Esophagus squamous epithelium (tissue), 5 donors: ENCODE measurements around the gene RPLP2. TPM values are rescaled to one million over a fixed set of nuclear protein-coding genes. Genes with fewer than 3 reads are reported as not detected.
A peak's percentile ranks its signal among the peaks of the same experiment; 100 is the strongest.

Experiments used
- DNase-seq: peaks from one replicate; lab custom pipeline; 2025; lab: John Stamatoyannopoulos, UW
- H3K27ac ChIP-seq, 4 donors: fragments of 200-600 bp; sonication (generic); one replicate each; pipeline ENCODE4 v1.5.1; 2016 to 2019; ENCODE audit warnings: mild to moderate bottlenecking in 1 of 4
- H3K27me3 ChIP-seq, 4 donors: fragments of 200-600 bp; sonication (generic); 1 replicate in 3 of 4; 2 replicates in 1 of 4; pipeline versions ENCODE4 v1.5.1 to v1.6.0; 2017 to 2021; ENCODE audit warnings: antibody characterized with exemption in 1 of 4
- H3K36me3 ChIP-seq, 3 donors: fragments of 200-600 bp; sonication (generic); one replicate each; pipeline ENCODE4 v1.5.1; 2016 to 2019
- H3K4me1 ChIP-seq, 3 donors: fragments of 200-600 bp; sonication (generic); one replicate each; pipeline ENCODE4 v1.5.1; 2017 to 2019
- H3K4me3 ChIP-seq, 4 donors: fragments of 200-600 bp; sonication (generic); 1 replicate in 3 of 4; 2 replicates in 1 of 4; pipeline ENCODE4 v1.5.1; 2016 to 2019; ENCODE audit warnings: mild to moderate bottlenecking in 2 of 4, moderate library complexity in 1 of 4
- H3K9me3 ChIP-seq, 3 donors: fragments of 200-600 bp; sonication (generic); one replicate each; pipeline ENCODE4 v1.5.1; 2016 to 2019
- CTCF ChIP-seq, 6 experiments: fragments of 450-650 bp in 4 of 6; fragments of 200-600 bp in 2 of 6; sonication (generic) in 2 of 6; IDR thresholded peaks; one replicate each; pipeline ENCODE4 v1.5.1; 2016 to 2019; ENCODE audit warnings: antibody characterized with exemption in 6 of 6, mild to moderate bottlenecking in 4 of 6, moderate library complexity in 4 of 6
- POLR2A ChIP-seq, 4 donors: fragments of 450-650 bp; IDR thresholded peaks; one replicate each; pipeline ENCODE4 v1.6.1; 2017; ENCODE audit warnings: antibody characterized with exemption in 4 of 4, mild to moderate bottlenecking in 4 of 4, moderate library complexity in 3 of 4
- WGBS, 2 donors: methylation state at CpG; one replicate each; pipeline ENCODE4 v1.1.5; 2018; 5-methylcytosine and 5-hydroxymethylcytosine counted together
- intact Hi-C: fragments of 100-400 bp; cut with DNase I; formaldehyde crosslinking; loops from one replicate; pipeline ENCODE4 v1.15.0; 2022
- total RNA-seq, 4 donors: library from RNA; depleted of rRNA; stranded (reverse); fragments of >200 nt; gene quantifications; one replicate each; pipeline ENCODE4 v1.1.0, GENCODE V29; 2016
- donor health status: DM: yes; HTN: yes; CAD: no.

RPLP2 gene
- total RNA-seq, 4 donors from 2014 or later: 232 to 871 (median 490) TPM

DNA sequence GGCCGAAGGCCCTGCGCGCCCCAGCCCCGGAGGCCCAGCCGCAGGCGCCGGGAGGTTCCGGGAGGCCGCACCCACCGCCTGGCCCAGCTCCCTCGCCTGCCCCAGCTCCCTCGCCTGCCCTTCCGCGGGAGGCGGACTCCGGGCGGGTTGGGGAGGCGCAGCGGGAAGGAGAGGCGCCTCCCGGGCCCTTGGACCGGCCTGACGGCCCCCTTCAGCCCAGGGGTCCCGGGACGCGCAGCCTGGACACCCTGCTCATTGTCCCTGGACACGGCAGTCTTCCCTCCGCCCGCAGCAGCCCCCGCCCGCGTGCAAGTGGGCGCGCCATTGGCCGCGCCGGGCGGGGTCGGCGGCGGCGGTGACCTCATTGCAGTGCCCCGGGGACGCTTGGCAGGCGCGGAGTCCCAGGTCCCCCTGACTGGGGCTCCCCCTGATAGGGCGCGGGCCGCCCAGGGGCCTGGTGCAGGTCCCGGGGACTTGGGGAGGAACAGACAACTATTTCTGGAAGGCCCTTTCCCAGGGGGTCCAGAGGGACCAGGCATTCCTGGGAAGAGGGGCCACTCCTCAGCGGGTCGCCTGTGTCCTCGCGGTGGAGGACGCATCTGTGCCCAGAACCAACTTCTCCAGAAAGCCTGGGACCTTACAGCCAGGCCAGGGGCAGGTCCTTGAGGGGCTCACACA, 23.5 kb downstream of the RPLP2 start:
- no peaks in the 10 kb centered on the region for H3K9me3 ChIP-seq
- WGBS, 2 donors: 0% methylated on average over 10 of the region's 55 CpGs; no CpG with 5 or more reads in 1 of the 2 donors
- H3K27me3 ChIP-seq: peaks cover 0 to 43% (median 7%) of the 10 kb centered on the region in 4 donors
- no peak for TF ChIP-seq CTCF (IDR thresholded peaks at IDR 0.05)
- TF ChIP-seq POLR2A (IDR thresholded peaks at IDR 0.05): peak in 2 of 4 donors; percentile 38 to 49
- peak overlapping the region; percentile 63 to 88 (median 73) for H3K4me3 ChIP-seq
- peak overlapping the region; percentile 86 to 94 (median 92) for H3K27ac ChIP-seq
- peaks cover 1 to 26% (median 12%) of the 10 kb centered on the region in 3 donors for H3K36me3 ChIP-seq
- H3K4me1 ChIP-seq: peaks cover 55 to 96% (median 58%) of the 10 kb centered on the region in 3 donors
- DNase-seq: no peak
- intact Hi-C loops: no loop called here

DNA sequence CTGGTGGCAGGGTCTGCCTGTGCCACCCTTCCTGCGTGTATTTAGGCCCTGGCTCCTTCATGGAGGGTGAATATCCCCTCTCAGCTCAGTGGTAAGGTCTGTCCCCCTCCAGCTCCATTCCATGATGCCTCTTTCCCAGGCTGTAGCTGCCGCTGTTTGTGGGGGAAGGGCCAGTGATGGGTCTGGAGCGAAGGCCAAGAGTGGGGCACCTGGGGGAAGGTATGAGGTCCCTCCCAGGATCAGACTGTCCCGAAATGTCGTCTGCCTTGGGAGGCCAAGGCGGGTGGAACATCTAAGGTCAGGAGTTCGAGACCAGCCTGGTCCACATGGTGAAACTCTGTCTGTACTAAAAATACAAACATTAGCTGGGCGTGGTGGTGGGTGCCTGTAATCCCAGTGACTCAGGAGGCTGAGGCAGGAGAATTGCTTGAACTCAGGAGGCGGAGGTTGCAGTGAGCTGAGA, 24.1 kb downstream of the RPLP2 start:
- Histone ChIP-seq H3K9me3 (no peaks in the 10 kb centered on the region), H3K27me3 (peaks cover 0 to 37% (median 7%) of the 10 kb centered on the region in 4 donors), H3K4me1 (peaks cover 53 to 96% (median 57%) of the 10 kb centered on the region in 3 donors), H3K36me3 (peaks cover 8 to 32% (median 12%) of the 10 kb centered on the region in 3 donors), H3K4me3 (peak overlapping the region; percentile 63 to 88 (median 73)), H3K27ac (peak overlapping the region; percentile 86 to 94 (median 92))
- WGBS, 2 donors: 23 to 46% methylated on average over 3 to 4 of the region's 9 CpGs
- intact Hi-C loops: no loop called here
- DNase-seq: no peak
- TF ChIP-seq CTCF (IDR thresholded peaks at IDR 0.05) (no peak), POLR2A (IDR thresholded peaks at IDR 0.05) (peak in 1 of 4 donors; percentile 7)

- no peak for DNase-seq
- WGBS, 2 donors: 17 to 31% methylated on average over 4 of the region's 31 CpGs
- H3K4me1 ChIP-seq: peaks cover 50 to 96% (median 57%) of the 10 kb centered on the region in 3 donors
Measured at GRCh38 chr11:834371-835316, 24.9 kb downstream of the RPLP2 start.

GRCh38 chr11:836274-836673, 26.5 kb downstream of the RPLP2 start:
- H3K27ac ChIP-seq: peak overlapping the region in 1 of 4 donors; percentile 52
- peaks cover 0 to 13% (median 0%) of the 10 kb centered on the region in 4 donors for H3K27me3 ChIP-seq
- DNase-seq: no peak
- H3K9me3 ChIP-seq: no peaks in the 10 kb centered on the region
- peaks cover 19 to 51% (median 24%) of the 10 kb centered on the region in 3 donors for H3K36me3 ChIP-seq
- intact Hi-C loops: no loop called here
- H3K4me3 ChIP-seq: no peak overlapping the region
- 94% methylated on average over 9 of the region's 14 CpGs; no CpG with 5 or more reads in 1 of the 2 donors for WGBS, 2 donors
- peaks cover 46 to 96% (median 46%) of the 10 kb centered on the region in 3 donors for H3K4me1 ChIP-seq
- no peak for TF ChIP-seq CTCF (IDR thresholded peaks at IDR 0.05)

More at GRCh38 chr11:834371-835316, 24.9 kb downstream of the RPLP2 start:
- H3K4me3 ChIP-seq: peak overlapping the region; percentile 3 to 88 (median 72)
- TF ChIP-seq POLR2A (IDR thresholded peaks at IDR 0.05) (peak in 2 of 4 donors; percentile 11 to 52), CTCF (IDR thresholded peaks at IDR 0.05) (peak in 1 of 6 experiments; percentile 9)
- H3K9me3 ChIP-seq: no peaks in the 10 kb centered on the region
- H3K36me3 ChIP-seq: peaks cover 14 to 40% (median 18%) of the 10 kb centered on the region in 3 donors
- H3K27ac ChIP-seq: peak overlapping the region; percentile 86 to 94 (median 92)
- intact Hi-C loops: no loop called here
- peaks cover 0 to 29% (median 6%) of the 10 kb centered on the region in 4 donors for H3K27me3 ChIP-seq
